ENCODE measurements around the gene HPD.
"Not testable (repeated sequence)": the region's sequence is repeated elsewhere in the genome, so short reads cannot be mapped to it uniquely, and the experiment has no call there.

HPD gene

DNA sequence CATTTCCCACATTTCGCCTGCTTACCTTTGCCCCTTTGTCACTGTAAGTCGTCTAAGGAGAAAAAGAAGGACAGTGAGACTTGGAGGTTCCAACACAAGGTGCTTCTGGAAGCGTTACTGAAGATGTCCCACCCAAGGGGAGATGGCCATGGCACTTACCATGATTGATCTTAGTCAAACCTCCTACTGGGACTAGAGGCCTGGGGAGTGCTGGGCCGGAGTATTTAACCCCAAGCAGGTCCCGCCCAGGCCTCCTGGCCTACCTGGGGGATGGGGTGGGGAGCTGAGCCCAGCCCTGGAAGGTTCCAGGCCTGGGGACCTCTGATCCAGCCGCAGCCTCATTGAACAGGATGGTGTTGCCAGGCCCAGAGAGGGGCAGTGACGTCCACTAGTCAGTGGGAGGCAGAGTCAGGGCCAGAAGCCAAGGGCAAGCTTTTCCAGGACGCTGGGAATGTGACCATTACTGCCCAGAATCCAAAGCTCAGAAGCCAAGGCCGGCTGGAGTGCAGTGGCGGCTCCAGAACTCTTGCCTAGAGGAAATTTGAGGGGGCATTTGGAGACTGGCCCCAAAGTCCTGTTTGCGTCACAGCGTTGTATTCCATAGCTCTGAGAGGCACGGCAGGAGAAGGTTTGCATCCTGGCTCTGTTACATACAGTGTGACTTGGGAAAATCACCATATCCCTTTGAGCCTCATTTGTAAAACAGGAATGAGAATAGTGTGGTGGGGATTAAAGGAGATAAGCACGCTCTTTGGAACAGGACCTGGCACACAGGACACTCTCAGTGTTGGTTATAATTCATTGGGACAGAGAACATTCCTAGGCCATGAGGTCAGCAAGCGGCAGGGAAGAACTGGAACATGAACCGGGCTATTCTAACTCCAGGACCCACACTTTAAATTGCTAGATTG lies at the start of gene HPD:
TSS of gene HPD (minus strand) at position 198 of the 911 bp plus-strand sequence. CDS start at position 162, 36 bp downstream.
- no peak for DNase-seq

DNA sequence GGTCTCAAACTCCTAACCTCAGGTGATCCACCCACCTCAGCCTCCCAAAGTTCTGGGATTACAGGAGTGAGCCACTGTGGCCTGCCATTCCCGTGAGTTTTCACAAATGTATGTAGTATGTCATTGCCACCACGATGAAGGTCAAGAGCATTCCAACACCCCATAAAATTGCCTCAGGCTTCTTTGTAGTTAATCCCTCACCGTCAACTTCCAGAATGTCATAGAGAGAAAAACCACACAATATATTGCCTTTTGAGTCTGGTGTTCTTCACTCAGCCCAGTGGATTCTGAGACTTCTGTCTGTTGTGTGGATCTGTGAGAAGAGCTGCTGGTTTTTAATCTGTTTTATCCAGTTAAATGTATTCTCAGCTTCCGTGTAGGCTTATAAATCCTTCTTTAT lies 47.1 kb upstream of the HPD start:
- no peak for DNase-seq

DNA sequence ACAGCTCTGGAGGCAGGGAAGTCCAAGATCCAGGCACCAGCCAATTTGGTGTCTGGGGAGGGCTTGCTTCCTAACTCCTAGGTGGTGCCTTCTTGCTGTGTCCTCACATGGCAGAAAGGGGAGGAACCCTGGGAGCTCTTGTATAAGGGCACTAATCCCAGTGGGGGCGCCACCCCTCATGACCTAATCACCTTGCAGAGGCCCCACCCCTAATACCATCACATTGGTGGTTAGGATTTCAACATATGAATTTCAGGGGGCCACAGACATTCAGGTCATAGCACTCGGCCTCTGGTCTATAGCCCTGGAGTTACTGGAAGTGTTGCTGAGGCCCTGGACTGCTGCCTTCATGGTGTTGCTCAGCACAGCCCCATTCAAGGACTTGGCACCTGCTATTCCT lies 44.5 kb upstream of the HPD start:
- DNase-seq, result no peak

DNA sequence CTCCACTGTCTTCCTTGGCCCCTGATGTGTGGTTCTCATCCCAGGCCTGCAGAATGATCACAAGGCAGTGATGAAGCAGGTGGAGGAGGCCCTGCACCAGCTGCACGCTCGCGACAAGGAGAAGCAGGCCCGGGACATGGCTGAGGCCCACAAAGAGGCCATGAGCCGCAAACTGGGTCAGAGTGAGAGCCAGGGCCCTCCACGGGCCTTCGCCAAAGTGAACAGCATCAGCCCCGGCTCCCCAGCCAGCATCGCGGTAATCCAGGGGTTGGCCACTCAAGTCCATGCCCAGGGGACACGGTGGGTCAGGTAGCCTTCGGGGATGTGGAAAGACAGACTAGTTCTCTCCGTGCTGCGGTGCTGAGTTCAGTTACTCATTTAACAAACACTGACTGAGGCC lies 40.9 kb upstream of the HPD start:
- no peak for DNase-seq

DNA sequence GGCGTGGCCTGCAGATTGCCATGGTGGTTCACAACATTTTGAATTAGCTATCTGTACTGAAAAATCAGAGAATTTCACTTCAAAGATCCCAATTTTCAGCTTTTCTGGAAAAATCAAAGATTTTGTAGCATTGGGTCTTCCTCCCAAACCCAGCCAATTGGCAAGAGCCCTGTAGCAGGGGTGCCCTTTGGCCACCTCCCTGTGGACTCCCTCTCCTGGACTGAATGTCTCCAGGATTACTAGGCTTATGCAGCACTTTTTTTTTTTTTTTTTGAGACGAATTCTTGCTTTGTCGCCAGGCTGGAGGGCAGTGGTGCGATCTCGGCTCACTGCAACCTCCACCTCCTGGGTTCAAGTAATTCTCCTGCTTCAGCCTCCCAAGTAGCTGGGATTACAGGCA lies 39.6 kb upstream of the HPD start:
- no peak for DNase-seq

DNA sequence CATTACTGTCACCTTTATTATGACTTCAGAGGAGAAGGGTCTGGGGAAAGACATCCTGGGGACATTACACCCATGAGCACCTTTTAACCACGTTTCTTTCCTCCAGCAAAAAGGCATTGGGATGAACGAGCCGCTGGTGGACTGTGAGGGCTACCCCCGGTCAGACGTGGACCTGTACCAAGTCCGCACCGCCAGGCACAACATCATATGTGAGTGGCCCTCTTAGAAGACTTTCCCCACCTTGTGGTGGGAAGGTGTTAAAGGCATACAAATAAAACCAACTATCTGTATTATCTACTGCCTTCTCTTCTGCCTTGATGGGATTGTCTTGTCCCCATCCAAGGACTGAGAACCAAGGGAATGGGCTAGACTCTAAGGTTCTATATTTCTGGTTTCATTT lies 36.0 kb upstream of the HPD start:
- no peak for DNase-seq

DNA sequence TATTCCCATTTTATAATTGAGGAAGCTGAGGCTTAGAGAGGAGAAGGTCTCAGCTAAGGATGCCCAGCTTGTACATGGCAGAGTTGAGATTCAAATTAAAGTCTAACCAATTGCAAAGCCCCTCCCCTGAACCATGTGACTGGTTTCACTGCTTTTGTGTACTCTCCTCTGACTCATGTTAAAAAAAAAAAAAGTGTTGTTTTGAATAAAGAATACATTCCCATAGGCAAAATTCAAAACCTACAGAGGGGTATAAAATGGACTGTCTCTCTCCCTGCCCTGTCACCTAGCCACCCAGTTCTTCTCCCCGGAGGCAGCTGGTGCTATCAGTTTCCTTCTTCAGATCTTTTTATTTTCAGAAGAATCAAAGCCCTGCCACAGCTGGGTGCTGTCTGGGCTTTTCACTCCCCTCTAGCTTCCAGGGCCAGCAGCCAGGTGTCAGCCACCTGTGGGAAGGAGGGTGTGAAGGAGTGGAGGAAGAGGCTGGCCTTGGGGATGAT lies 35.4 kb upstream of the HPD start:
- DNase-seq, result peak; percentile 65

DNA sequence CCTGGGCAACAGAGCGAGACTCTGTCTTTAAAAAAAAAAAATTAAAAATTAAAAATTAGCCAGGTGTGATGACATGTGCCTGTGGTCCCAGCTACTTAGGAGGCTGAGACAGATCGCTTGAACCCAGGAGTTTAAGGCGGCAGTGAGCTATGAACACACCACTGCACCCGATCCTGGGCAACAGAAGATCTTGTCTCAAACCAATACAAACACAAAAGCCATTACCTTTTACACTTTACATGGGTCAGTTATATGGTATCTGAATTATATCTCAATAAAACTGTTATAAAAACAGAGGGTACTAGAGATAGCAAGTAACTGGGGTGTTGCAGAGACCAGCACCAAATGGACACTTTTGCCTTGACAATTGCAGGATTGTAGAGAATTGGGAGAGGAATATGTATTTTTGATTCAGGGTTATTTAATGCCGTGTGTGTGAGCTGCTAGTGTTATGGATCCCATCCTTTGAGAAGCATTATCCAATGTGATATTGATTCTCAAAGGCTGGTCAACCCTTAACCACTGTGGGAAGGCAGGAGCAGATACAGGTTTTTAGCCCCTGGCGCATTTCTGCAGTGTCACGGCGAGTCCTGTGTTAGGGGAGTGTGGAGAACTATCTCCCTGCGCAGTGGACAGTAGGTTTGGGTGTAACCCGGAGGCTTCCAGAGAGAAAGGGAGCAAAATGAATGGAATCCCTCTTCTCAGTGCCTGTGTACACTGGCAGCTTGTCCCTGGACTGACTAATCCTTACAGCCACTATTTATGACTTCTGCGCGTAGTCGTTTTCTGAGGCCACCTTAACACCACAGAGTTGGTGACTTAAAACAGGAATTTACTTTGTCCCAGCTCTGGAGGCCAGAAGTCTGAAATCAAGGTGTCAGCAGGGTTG lies 34.3 kb upstream of the HPD start:
- DNase-seq, result no peak

DNA sequence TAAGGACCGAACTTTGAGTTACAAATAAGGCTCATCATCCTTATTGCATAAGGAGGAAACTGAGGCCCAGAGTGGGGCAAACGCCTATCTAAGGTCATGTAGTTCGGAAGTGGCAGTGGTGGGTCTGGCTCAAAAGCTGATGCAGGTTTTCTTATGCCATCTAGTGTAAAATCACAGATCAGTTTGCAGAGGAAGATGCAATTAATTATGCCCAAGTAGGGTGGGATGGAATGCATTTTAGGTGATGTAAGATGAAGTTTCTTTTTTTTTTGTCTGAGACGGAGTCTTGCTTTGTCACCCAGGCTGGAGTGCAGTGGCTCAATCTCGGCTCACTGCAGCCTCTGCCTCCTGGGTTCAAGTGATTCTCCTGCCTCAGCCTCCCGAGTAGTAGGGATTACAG lies 31.0 kb upstream of the HPD start:
- not testable (repeated sequence) for DNase-seq

DNA sequence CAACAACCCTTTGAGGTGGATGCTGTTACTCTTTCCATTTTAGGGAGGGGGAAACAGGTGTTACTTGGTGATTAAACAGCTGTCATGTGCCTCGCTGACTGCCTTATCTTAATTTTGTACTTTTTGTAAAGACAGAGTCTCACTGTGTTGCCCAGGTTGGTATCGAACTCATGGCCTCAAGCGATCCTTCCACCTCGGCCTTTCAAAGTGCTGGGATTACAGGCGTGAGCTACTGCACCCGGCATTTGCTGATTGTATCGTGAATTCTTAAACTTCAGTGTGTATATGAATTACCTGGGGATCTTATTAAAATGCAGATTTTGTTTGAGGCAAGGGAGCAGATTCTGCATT lies 30.6 kb upstream of the HPD start:
- no peak for DNase-seq

DNA sequence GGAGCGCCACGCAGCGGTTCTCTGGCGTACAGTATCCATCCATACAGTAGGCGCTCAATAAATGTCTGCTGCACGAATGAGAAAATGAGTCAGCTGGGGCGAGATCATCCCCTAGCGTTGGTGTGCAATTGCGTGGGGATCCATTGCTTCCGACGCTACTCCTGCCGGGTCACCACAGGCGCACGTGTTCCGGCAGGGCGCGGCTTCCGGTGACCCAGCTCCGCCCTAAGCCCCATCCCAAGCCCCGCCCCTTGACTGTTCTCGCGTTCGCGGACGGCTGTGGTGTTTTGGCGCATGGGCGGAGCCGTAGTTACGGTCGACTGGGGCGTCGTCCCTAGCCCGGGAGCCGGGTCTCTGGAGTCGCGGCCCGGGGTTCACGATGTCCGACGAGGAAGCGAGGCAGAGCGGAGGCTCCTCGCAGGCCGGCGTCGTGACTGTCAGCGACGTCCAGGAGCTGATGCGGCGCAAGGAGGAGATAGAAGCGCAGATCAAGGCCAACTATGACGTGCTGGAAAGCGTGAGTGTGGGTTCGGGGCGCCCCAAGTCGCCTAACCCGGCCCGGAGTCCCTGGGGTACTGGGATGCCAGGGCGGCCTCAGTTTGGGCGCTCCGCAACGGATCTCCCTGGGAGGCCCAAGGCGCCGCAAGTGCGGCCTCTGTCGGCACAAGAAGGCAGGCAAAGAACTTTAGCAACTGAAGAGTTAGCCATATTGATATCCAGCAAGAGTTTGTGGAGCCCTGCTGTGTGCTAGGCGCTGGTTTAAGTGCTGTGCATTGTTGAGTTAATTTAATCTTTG lies 30.0 kb upstream of the HPD start, which contains the start of gene PSMD9:
TSS of gene PSMD9 (plus strand) at position 313 of the 796 bp plus-strand sequence. CDS start at position 380, 67 bp downstream.
- peak; percentile 93 for DNase-seq

DNA sequence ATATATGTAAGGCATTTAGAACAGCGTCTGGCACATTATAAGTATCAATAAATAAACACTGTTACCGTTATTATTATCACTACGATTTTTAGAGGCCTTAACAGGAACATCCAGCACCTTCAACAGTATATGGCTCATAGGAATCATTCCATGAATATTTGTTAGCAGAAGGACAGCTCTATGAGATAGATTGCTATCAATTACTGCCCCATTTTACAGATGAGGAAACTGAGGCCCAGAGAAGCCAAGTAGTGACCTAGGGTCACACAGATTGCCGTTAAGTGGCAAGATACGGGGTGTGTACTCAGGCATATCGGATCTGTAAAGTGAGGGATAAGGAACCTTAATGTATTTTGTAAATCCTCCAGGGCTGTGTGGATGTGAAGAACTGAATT lies 29.4 kb upstream of the HPD start:
- no peak for DNase-seq

DNA sequence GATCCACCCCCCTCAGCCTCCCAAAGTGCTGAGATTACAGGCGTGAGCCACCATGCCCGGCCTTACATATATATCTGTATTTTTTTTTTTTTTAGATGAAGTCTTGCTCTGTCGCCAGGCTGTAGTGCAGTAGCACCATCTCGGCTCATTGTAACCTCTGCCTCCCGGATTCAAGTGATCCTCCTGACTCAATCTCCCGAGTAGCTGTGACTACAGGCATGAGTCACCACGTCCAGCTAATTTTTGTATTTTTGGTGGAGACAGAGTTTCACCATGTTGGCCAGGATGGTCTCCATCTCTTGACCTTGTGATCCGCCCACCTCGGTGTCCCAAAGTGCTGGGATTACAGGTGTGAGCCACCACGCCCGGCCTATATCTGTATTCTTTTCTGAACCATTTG lies 26.5 kb upstream of the HPD start:
- not testable (repeated sequence) for DNase-seq

DNA sequence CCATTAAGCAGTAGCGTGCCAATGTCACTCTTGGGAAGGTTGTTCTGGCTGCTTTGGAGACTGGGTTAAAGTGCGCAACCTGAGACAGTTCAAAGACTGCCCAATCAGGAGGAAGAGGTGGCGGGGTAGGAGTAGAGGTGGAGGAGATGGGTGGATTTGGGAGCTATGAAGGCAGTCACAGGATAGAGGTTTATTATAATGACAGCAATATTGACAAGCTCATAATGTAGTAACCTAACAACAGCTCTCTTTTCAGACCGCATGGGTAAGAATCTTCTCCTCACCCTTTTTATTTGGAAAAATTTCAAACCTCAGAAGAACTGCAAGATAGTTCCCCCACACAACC lies 24.6 kb upstream of the HPD start:
- DNase-seq, result no peak

DNA sequence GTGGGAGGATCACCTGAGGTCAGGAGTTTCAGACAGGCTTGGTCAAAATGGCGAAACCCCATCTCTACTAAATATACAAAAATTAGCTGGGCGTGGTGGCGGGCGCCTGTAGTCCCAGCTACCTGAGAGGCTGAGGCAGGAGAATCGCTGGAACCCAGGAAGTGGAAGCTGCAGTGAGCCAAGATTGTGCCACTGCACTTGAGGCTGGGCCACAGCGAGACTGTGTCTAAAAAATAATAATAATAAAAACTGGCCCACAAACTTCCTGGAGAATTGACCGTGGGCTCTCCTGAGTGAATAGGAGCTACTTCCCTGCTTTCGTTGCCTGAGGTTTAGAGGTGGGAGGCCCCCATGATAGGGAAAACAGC lies 17.4 kb upstream of the HPD start:
- DNase-seq, result not testable (repeated sequence)

DNA sequence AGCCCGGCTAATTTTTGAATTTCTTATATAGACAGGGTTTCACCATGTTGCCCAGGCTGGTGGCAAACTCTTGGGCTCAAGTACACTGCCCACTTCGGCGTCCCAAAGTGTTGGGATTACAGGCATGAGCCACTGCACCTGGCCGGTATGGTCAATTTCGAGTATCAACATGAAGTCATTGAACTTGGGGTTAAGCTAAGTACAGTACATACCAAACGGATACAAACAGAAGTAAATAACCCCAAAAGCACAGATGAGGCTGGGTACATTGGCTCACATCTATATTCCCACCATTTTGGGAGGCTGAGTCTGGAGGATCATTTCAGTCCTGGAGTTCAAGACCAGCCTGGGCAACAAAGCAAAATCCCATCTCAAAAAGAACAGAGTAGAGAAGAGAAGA lies 16.9 kb upstream of the HPD start:
- DNase-seq, result no peak

DNA sequence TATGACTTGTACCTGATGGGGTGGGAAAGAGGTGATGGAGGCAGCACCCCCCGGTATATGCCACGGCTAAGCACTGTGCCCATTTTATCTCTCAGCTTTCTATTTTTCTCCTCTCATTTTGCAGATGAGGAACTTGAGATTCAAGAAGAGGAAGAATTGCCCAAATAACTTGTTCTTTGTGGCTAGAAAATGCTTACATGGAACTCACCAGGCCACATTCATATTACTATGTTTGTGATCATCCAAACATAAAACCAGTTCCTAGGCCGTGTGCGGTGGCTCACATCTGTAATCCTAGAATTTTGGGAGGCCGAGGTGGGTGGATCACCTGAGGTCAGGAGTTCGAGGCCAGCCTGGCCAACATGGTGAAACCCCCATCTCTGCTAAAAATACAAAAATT lies 15.4 kb upstream of the HPD start:
- DNase-seq, result no peak

DNA sequence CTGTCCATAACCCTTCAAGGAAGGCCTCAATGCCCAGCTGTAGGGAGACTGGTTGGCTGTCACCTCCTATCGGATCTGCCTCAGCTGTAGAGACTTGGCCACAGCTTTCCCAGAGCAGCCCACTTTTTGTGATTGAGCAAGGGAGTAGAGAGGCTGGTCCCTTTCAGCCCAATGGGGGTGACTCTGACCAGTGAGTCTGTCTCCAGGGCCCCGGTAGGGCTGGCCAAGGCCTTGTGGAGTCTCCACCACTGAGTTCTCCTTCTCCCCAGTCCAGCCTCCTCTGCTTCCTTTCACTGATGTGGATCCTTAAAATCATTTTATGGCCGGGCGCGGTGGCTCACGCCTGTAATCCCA lies 14.5 kb upstream of the HPD start:
- DNase-seq, result no peak

DNA sequence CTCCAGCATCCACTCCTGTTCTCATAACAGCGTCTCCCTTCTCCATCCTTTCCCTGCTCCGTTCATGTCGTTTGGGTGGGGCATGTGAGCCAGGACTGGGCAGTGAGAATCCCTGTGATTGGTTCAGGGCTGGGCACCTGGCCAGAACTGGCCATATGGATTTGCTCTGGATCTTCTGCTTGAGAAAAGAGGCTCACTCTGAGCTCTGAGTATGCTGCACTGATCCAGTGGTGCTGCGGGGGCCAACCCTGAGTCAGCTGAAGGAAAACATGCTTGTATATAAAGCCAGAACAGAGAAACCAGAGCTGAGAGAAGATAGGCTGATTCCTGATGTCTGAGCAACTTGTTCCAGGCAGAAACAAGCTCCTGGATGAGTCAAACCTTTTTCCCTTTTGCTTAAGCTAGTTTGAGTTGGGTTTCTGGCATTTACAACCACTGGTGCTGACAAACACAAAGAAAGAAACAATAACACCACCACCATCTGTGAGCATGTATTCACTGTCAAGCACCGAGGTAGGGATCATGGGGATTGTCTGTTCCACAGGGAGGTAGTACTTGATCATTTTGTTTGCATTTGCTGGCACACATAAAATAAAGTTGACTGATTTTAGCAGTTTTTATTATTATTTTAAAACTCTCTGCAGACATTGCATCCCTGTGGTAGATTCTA lies 14.0 kb upstream of the HPD start:
- no peak for DNase-seq

DNA sequence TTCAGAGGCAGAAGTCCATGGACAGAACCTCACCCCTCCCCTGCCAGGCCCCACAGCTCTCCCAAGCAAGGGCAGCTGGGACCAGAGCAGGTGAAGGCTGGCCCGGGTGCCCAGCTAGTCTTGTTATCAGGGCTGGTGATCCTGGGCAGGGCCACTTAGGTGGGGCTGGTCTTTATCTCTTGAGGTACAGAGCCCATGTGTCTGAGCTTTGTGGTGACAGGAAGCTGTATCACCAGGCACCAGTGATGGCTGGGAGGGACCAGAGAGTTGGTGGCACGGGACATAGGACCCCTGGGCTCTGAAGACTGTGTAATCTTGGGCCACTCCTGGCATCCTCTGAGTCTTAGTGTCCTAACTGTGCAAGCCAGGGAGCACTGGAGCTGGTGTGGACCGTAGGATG lies 12.8 kb upstream of the HPD start:
- no peak for DNase-seq

DNA sequence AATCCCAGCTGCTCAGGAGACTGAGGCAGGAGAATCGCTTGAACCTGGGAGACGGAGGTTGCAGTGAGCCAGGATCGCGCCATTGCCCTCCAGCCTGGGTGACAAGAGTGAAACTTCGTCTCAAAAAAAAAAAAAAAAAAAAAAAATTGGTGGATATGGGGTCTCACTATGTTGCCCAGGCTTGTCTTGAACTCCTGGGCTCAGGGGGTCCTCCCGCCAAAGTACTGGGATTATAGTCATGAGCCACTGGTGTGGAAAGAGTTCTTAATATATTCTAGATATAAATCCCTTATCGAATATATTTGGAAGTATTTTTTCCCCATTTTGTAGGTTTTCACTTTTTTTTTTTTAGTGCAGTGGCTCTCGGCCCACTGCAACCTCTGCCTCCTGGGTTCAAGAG lies 10.6 kb upstream of the HPD start:
- not testable (repeated sequence) for DNase-seq

DNA sequence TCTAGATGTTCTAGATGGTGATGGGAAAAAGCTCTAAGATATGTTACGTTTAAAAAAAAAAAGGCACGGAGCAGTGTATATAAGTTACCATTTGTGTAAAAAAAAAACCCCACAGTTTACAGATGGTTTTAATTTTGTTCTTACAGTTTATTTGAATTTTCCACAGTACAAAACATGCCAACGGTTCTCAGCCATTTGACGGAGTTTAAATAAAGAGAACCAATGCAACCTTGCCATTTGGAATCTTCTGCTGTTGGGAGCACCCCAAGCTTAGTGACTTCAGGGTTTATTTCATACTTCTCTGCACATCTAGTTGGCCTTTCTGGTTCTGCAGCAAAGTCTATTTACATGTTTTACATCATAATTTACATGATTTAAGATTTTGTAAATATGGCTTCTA lies 7.7 kb upstream of the HPD start:
- DNase-seq, result no peak
